OCI-LY3 (cell line): ENCODE measurements around the gene PRIMA1.

Source experiments
- H2AFZ ChIP-seq: fragments of 200-600, 300-600 bp; shearing (Covaris generic); 2 replicates; pipeline ENCODE4 v1.6.0; 2014; ENCODE audit warnings: antibody characterized with exemption, low read depth, low read length
- H3K27ac ChIP-seq: fragments of 200-600, 300-600 bp; sonication (generic); 2 replicates; pipeline ENCODE4 v1.5.1; 2014; ENCODE audit warnings: mild to moderate bottlenecking, low read length, moderate library complexity, mixed read lengths
- H3K27me3 ChIP-seq: fragments of 200-600, 300-600 bp; sonication (generic); 2 replicates; pipeline ENCODE4 v1.6.1; 2014; ENCODE audit warnings: low read depth, low read length, mixed read lengths
- H3K36me3 ChIP-seq: fragments of 200-600, 300-600 bp; sonication (generic); replicated peaks from 2 replicates; pipeline ENCODE3; 2014; ENCODE audit warnings: low read depth, low read length, mixed read lengths
- H3K4me1 ChIP-seq: fragments of 300-600, 200-600 bp; sonication (generic); 2 replicates; pipeline ENCODE4 v1.6.1; 2014; ENCODE audit warnings: low read length, mixed read lengths
- H3K4me2 ChIP-seq: fragments of 200-600, 300-600 bp; sonication (generic); 2 replicates; pipeline ENCODE4 v1.6.1; 2014; ENCODE audit warnings: low read length, mixed read lengths
- H3K4me3 ChIP-seq: fragments of 300-600, 200-600 bp; sonication (generic); 2 replicates; pipeline ENCODE4 v1.5.1; 2014; ENCODE audit warnings: antibody characterized with exemption, mild to moderate bottlenecking, low read length, moderate library complexity
- H3K79me2 ChIP-seq: fragments of 300-600, 200-600 bp; shearing (Covaris generic); 2 replicates; pipeline ENCODE4 v1.6.1; 2014; ENCODE audit warnings: mild to moderate bottlenecking, low read length, mixed read lengths
- H3K9ac ChIP-seq: fragments of 300-600, 200-600 bp; shearing (Covaris generic); 2 replicates; pipeline ENCODE4 v1.6.0; 2014; ENCODE audit warnings: mild to moderate bottlenecking, low read length, moderate library complexity
- H3K9me3 ChIP-seq: fragments of 200-600, 300-600 bp; shearing (Covaris generic); 2 replicates; pipeline ENCODE4 v1.6.1; 2014; ENCODE audit warnings: low read length, mixed read lengths; ENCODE audit not compliant: insufficient read depth
- H4K20me1 ChIP-seq: fragments of 200-600, 300-600 bp; sonication (generic); 2 replicates; pipeline ENCODE4 v1.6.1; 2016; ENCODE audit warnings: low read length, mixed read lengths; ENCODE audit not compliant: insufficient read depth
- EZH2phosphoT487 ChIP-seq: fragments of 200-600 bp; shearing (Covaris generic); IDR thresholded peaks from 2 replicates; pipeline ENCODE4 v1.6.1; 2018; ENCODE audit warnings: antibody characterized with exemption, mixed run types, low read depth
- TF ChIP-seq, protein P1 (sequence below): fragments of 200-600, 300-600 bp; sonication (generic); IDR thresholded peaks from 2 replicates; pipeline ENCODE4 v1.5.1; 2014; ENCODE audit warnings: antibody characterized with exemption, low read length, low read depth

The PRIMA1 gene

GRCh38 chr14:93676416-93676958 lies 111.8 kb downstream of the PRIMA1 start:
- Histone ChIP-seq H3K9ac (no peak overlapping the region), H3K27ac (no peak overlapping the region), H3K4me1 (no peaks in the 10 kb centered on the region), H3K27me3 (peaks cover 11% of the 10 kb centered on the region; the same call in 1 of the 2 replicates), H3K36me3 (no peaks in the 10 kb centered on the region), H3K4me2 (no peak overlapping the region), H3K79me2 (no peaks in the 10 kb centered on the region), H4K20me1 (no peaks in the 10 kb centered on the region), H2AFZ (no peak overlapping the region), H3K9me3 (no peaks in the 10 kb centered on the region), H3K4me3 (no peak overlapping the region)
- TF ChIP-seq, protein P1, sequence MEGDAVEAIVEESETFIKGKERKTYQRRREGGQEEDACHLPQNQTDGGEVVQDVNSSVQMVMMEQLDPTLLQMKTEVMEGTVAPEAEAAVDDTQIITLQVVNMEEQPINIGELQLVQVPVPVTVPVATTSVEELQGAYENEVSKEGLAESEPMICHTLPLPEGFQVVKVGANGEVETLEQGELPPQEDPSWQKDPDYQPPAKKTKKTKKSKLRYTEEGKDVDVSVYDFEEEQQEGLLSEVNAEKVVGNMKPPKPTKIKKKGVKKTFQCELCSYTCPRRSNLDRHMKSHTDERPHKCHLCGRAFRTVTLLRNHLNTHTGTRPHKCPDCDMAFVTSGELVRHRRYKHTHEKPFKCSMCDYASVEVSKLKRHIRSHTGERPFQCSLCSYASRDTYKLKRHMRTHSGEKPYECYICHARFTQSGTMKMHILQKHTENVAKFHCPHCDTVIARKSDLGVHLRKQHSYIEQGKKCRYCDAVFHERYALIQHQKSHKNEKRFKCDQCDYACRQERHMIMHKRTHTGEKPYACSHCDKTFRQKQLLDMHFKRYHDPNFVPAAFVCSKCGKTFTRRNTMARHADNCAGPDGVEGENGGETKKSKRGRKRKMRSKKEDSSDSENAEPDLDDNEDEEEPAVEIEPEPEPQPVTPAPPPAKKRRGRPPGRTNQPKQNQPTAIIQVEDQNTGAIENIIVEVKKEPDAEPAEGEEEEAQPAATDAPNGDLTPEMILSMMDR, result no peak
- no peak for TF ChIP-seq EZH2phosphoT487

- Histone ChIP-seq H3K27me3 (peaks cover 14% of the 10 kb centered on the region), H3K4me1 (no peaks in the 10 kb centered on the region), H3K9ac (no peak overlapping the region), H3K9me3 (no peaks in the 10 kb centered on the region), H3K79me2 (no peaks in the 10 kb centered on the region), H3K4me3 (no peak overlapping the region), H3K4me2 (no peak overlapping the region), H3K36me3 (no peaks in the 10 kb centered on the region), H4K20me1 (no peaks in the 10 kb centered on the region), H3K27ac (no peak overlapping the region), H2AFZ (no peak overlapping the region)
- TF ChIP-seq EZH2phosphoT487, result no peak
- TF ChIP-seq, protein P1, result no peak
These were observed 112.6 kb downstream of the PRIMA1 start for GRCh38 chr14:93675651-93676050.

DNA sequence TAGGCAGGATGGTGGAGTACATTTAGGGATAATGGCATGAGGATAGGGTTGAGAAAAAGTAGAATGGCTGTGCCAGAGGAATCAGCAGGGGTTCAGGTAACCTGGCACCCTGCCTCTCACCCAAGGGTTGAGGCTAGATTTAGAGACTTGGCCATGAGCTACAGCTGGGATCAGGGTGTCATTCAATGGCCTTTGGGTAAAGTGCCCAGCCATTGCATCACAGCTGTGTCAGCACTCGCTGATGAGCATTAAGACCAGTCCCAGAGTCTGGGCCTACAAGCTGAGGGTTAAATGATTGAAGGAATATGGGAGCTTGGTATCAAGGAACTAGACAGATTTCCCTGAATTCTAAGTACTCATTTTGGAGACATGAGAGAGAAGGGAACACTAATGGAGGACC lies 113.9 kb downstream of the PRIMA1 start:
- Histone ChIP-seq H3K27me3 (peaks cover 23% of the 10 kb centered on the region), H3K4me3 (no peak overlapping the region), H3K9ac (no peak overlapping the region), H3K9me3 (no peaks in the 10 kb centered on the region), H2AFZ (no peak overlapping the region), H3K27ac (no peak overlapping the region), H3K4me2 (no peak overlapping the region), H3K79me2 (no peaks in the 10 kb centered on the region), H4K20me1 (no peaks in the 10 kb centered on the region), H3K4me1 (no peaks in the 10 kb centered on the region), H3K36me3 (no peaks in the 10 kb centered on the region)
- TF ChIP-seq, protein P1, result no peak
- TF ChIP-seq EZH2phosphoT487, result no peak

GRCh38 chr14:93669632-93670031 lies 118.7 kb downstream of the PRIMA1 start:
- Histone ChIP-seq H3K36me3 (no peaks in the 10 kb centered on the region), H3K4me2 (no peak overlapping the region), H4K20me1 (no peaks in the 10 kb centered on the region), H3K4me1 (no peaks in the 10 kb centered on the region), H3K4me3 (no peak overlapping the region), H3K27ac (no peak overlapping the region), H3K79me2 (no peaks in the 10 kb centered on the region), H3K9me3 (peaks cover 16% of the 10 kb centered on the region), H2AFZ (no peak overlapping the region), H3K9ac (no peak overlapping the region), H3K27me3 (peaks cover 26% of the 10 kb centered on the region)
- TF ChIP-seq, protein P1, result no peak
- no peak for TF ChIP-seq EZH2phosphoT487
